CD14-positive monocyte (primary cell): ENCODE results near the gene TJP3. TPM values are rescaled to one million over a fixed set of nuclear protein-coding genes. Genes with fewer than 3 reads are reported as not detected.

Experiments
- DNase-seq, 3 donors: peaks; one replicate each; pipeline ENCODE4 v3.0.0-alpha.2; 2011 to 2022
- H2AFZ ChIP-seq: 2 replicates; pipeline ENCODE4 v1.6.0; 2012; ENCODE audit warnings: mild to moderate bottlenecking, low read depth, low read length, inconsistent platforms; ENCODE audit not compliant: insufficient read depth, poor library complexity, severe bottlenecking
- H3K27ac ChIP-seq, 2 donors: 1 replicate in 1 of 2; 2 replicates in 1 of 2; pipeline ENCODE4 v1.5.1; 2012 to 2013; ENCODE audit warnings: low read length in 2 of 2, control low read depth in 1 of 2, inconsistent platforms in 1 of 2, low read depth in 1 of 2, mild to moderate bottlenecking in 1 of 2
- H3K27me3 ChIP-seq, 2 donors: one replicate each; pipeline versions ENCODE4 v1.6.0 to v1.6.1; 2011 to 2013; ENCODE audit warnings: low read length in 2 of 2; ENCODE audit not compliant: control insufficient read depth in 2 of 2, insufficient read depth in 2 of 2
- H3K36me3 ChIP-seq, 2 donors: replicated peaks in 1 of 2; 1 replicate in 1 of 2; 2 replicates in 1 of 2; pipeline versions ENCODE4 v1.5.1 to v1.6.1; 2012 to 2013; ENCODE audit warnings: low read length in 2 of 2, control low read depth in 1 of 2, inconsistent platforms in 1 of 2, mild to moderate bottlenecking in 1 of 2; ENCODE audit not compliant: insufficient read depth in 2 of 2, control insufficient read depth in 1 of 2
- H3K4me1 ChIP-seq, 2 donors: 1 replicate in 1 of 2; 2 replicates in 1 of 2; pipeline versions ENCODE4 v1.5.1 to v1.6.1; 2012 to 2013; ENCODE audit warnings: low read length in 2 of 2, control low read depth in 1 of 2, inconsistent platforms in 1 of 2, mild to moderate bottlenecking in 1 of 2, moderate library complexity in 1 of 2; ENCODE audit not compliant: insufficient read depth in 2 of 2, control insufficient read depth in 1 of 2
- H3K4me2 ChIP-seq: replicated peaks from 2 replicates; pipeline ENCODE3; 2012; ENCODE audit warnings: low read length, moderate library complexity, mild to moderate bottlenecking; ENCODE audit not compliant: poor library complexity, severe bottlenecking; ENCODE audit errors: extremely low read depth
- H3K4me3 ChIP-seq, 3 experiments: fragments of 200-600 bp in 1 of 3; sonication (generic) in 1 of 3; replicated peaks in 1 of 3; 1 replicate in 2 of 3; 2 replicates in 1 of 3; pipeline ENCODE4 v1.5.1; 2011 to 2013; ENCODE audit warnings: low read length in 3 of 3, mild to moderate bottlenecking in 3 of 3, control low read depth in 2 of 3, low read depth in 2 of 3, inconsistent platforms in 1 of 3, moderate library complexity in 1 of 3
- H3K79me2 ChIP-seq: 2 replicates; pipeline ENCODE4 v1.6.0; 2012; ENCODE audit warnings: mild to moderate bottlenecking, control low read depth, inconsistent platforms, low read length, moderate library complexity; ENCODE audit not compliant: insufficient read depth
- H3K9ac ChIP-seq: 2 replicates; pipeline ENCODE4 v1.6.0; 2017; ENCODE audit warnings: low read length, mild to moderate bottlenecking; ENCODE audit not compliant: insufficient read depth, poor library complexity, severe bottlenecking
- H3K9me3 ChIP-seq, 2 donors: replicated peaks in 1 of 2; 1 replicate in 1 of 2; 2 replicates in 1 of 2; pipeline versions ENCODE4 v1.5.1 to v1.6.1; 2012 to 2013; ENCODE audit warnings: low read length in 2 of 2, control low read depth in 1 of 2; ENCODE audit not compliant: control insufficient read depth in 1 of 2, insufficient read depth in 1 of 2
- H4K20me1 ChIP-seq: 2 replicates; pipeline ENCODE4 v1.6.0; 2012; ENCODE audit warnings: mild to moderate bottlenecking, low read length, control low read depth, moderate library complexity; ENCODE audit not compliant: insufficient read depth
- H3K27ac Mint-ChIP-seq, 7 donors: one replicate each; pipeline ENCODE4 v1.8.0; 2020; ENCODE audit warnings: mild to moderate bottlenecking in 7 of 7, mixed read lengths in 7 of 7, moderate library complexity in 6 of 7, inconsistent platforms in 2 of 7
- H3K27me3 Mint-ChIP-seq, 3 donors: one replicate each; pipeline ENCODE4 v1.8.0; 2021 to 2022; ENCODE audit warnings: low read depth in 3 of 3, mild to moderate bottlenecking in 3 of 3, mixed read lengths in 3 of 3, moderate library complexity in 3 of 3, inconsistent platforms in 1 of 3
- H3K36me3 Mint-ChIP-seq, 2 donors: one replicate each; pipeline ENCODE4 v1.8.0; 2020; ENCODE audit warnings: mixed read lengths in 2 of 2, inconsistent platforms in 1 of 2, mild to moderate bottlenecking in 1 of 2
- H3K4me1 Mint-ChIP-seq: one replicate; pipeline ENCODE4 v1.8.0; 2020; ENCODE audit warnings: mild to moderate bottlenecking, mixed read lengths
- H3K4me3 Mint-ChIP-seq, 2 donors: one replicate each; pipeline ENCODE4 v1.8.0; 2020; ENCODE audit warnings: mild to moderate bottlenecking in 2 of 2, mixed read lengths in 2 of 2, moderate library complexity in 1 of 2
- H3K9me3 Mint-ChIP-seq, 7 donors: one replicate each; pipeline ENCODE4 v1.8.0; 2020 to 2022; ENCODE audit warnings: mixed read lengths in 7 of 7, mild to moderate bottlenecking in 6 of 7, moderate library complexity in 6 of 7, inconsistent platforms in 2 of 7
- CTCF ChIP-seq: fragments of 200-600 bp; IDR thresholded peaks from one replicate; pipeline ENCODE4 v1.8.0; 2022; ENCODE audit warnings: antibody characterized with exemption, mild to moderate bottlenecking
- WGBS: methylation state at CpG from one replicate; pipeline ENCODE4 v1.1.5; 2013; ENCODE audit warnings: missing lambda C conversion rate; ENCODE audit not compliant: insufficient coverage; 5-methylcytosine and 5-hydroxymethylcytosine counted together
- intact Hi-C, 2 donors: fragments of 100-400 bp; cut with micrococcal nuclease; formaldehyde crosslinking; loops; one replicate each; pipeline versions ENCODE4 v1.15.0 to v1.15.1; 2023
- polyA plus RNA-seq, 3 donors: library from polyadenylated mRNA; depleted of rRNA in 1 of 3; unstranded in 2 of 3; stranded (reverse) in 1 of 3; fragments of 300-500 nt in 2 of 3; fragments of >200 nt in 1 of 3; fragmentation: Illumina TruSeq in 2 of 3; gene quantifications; 1 replicate in 2 of 3; 2 replicates in 1 of 3; pipeline ENCODE4 v1.2.3, GENCODE V29; 2012 to 2021

Gene TJP3
- polyA plus RNA-seq, 3 donors = 0.01 TPM; not detected in 2

DNA sequence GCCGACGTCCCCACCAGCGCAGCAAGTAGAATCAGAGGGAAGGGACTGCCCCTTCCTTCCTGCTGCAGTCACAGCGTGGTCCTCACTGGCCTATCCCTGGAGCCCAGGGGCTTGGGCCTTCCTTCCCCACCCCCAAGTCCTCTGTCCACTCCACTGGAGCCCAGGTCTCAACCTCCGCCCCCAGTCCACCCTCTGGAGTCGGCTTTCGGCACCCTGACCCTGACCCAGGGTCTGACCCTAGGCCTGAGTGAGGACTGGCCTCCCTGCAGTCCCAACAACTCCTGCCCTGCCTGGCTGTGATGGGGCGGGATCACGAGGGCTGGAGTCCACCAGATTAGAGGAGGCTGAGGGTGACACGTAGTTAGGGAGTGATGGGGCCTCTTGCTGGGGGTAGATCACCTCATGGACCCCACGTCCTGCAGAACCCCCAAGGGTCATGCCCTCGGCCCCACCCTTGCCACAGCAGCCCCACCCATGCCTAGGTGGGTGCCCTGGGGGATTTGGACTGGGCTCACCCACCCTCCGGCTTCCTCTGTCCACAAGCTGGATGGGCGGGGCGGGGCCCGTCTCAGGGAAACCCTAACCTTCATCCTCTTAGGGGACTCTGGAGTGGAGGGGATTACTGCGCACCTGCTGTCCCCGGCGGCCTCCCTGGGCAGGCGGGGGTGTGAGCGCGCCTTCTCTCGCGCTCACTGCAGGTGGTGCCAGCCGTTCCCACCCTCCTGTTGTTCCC, 60.0 kb downstream of the TJP3 start:
- H3K9me3 Mint-ChIP-seq = peaks cover 0 to 3% (median 0%) of the 10 kb centered on the region in 7 donors
- peaks cover 13% of the 10 kb centered on the region for H4K20me1 ChIP-seq
- intact Hi-C loops = no loop called here
- 84% methylated on average over 9 of the region's 25 CpGs for WGBS
- no peaks in the 10 kb centered on the region for H3K9me3 ChIP-seq
- H3K4me1 Mint-ChIP-seq = peaks cover 4% of the 10 kb centered on the region
- H3K4me3 ChIP-seq = no peak overlapping the region
- peaks cover 40 to 46% of the 10 kb centered on the region in 2 donors for H3K36me3 ChIP-seq
- peak overlapping the region in 2 of 7 donors; percentile 19 to 65 for H3K27ac Mint-ChIP-seq
- peaks cover 17 to 51% of the 10 kb centered on the region in 2 donors for H3K36me3 Mint-ChIP-seq
- H3K27ac ChIP-seq = no peak overlapping the region
- no peaks in the 10 kb centered on the region for H3K27me3 ChIP-seq
- TF ChIP-seq CTCF = no peak
- H2AFZ ChIP-seq = no peak overlapping the region
- no peak overlapping the region for H3K9ac ChIP-seq
- H3K4me2 ChIP-seq = no peak overlapping the region
- peaks cover 4% of the 10 kb centered on the region for H3K79me2 ChIP-seq
- no peak for DNase-seq
- peaks cover 0 to 7% (median 0%) of the 10 kb centered on the region in 3 donors for H3K27me3 Mint-ChIP-seq
- H3K4me1 ChIP-seq = peaks cover 6 to 7% of the 10 kb centered on the region in 2 donors
- H3K4me3 Mint-ChIP-seq = no peak overlapping the region

- H3K27ac Mint-ChIP-seq = peak overlapping the region in 3 of 7 donors; percentile 42 to 68 (median 51)
- no peak overlapping the region for H3K4me3 Mint-ChIP-seq
- peaks cover 0 to 3% (median 0%) of the 10 kb centered on the region in 7 donors for H3K9me3 Mint-ChIP-seq
Observed at GRCh38 chr19:3768748-3769099, 60.5 kb downstream of the TJP3 start.

More at GRCh38 chr19:3768748-3769099, 60.5 kb downstream of the TJP3 start:
- Histone ChIP-seq H3K4me1 (peaks cover under 1 to 2% of the 10 kb centered on the region in 2 donors), H2AFZ (no peak overlapping the region), H3K27me3 (no peaks in the 10 kb centered on the region), H3K4me2 (no peak overlapping the region), H3K79me2 (peaks cover 4% of the 10 kb centered on the region), H3K27ac (no peak overlapping the region), H4K20me1 (peaks cover 13% of the 10 kb centered on the region), H3K36me3 (peaks cover 40 to 46% of the 10 kb centered on the region in 2 donors), H3K4me3 (no peak overlapping the region), H3K9me3 (no peaks in the 10 kb centered on the region), H3K9ac (no peak overlapping the region)
- H3K27me3 Mint-ChIP-seq = peaks cover 0 to 7% (median 0%) of the 10 kb centered on the region in 3 donors
- intact Hi-C loops = no loop called here
- no peak for DNase-seq
- H3K36me3 Mint-ChIP-seq = peaks cover 17 to 51% of the 10 kb centered on the region in 2 donors
- 74% methylated on average over 4 of the region's 7 CpGs for WGBS
- H3K4me1 Mint-ChIP-seq = no peaks in the 10 kb centered on the region
- no peak for TF ChIP-seq CTCF
